HepG2 (cell line): Measurements from ENCODE around the gene GNB3. TPM values are rescaled to one million over a fixed set of nuclear protein-coding genes. Genes with fewer than 3 reads are reported as not detected.

Experiments used
- ATAC-seq: fragments of 200-7000 bp; cut with Tn5 transposase; 3 replicates; pipeline ENCODE4 v1.9.1; 2020; ENCODE audit warnings: mild to moderate bottlenecking, moderate library complexity
- BruUV-seq: library from RNA; stranded (reverse); fragments of 400-500 nt; replicated peaks from 2 replicates; lab custom pipeline; 2021; lab: Mats Ljungman, UMichigan
- CTCF ChIA-PET: fragments of 300-600 bp; formaldehyde crosslinking; extraction: SDS; loops from one replicate; lab custom pipeline; 2021; ENCODE audit warnings: low total read pairs, inconsistent platforms, low intra/inter-chr PET ratio; lab: Yijun Ruan, JAX
- POLR2A ChIA-PET: fragments of 350-600 bp; sonication (Branson Sonifier 250); formaldehyde crosslinking; loops from one replicate; lab custom pipeline; 2020; ENCODE audit warnings: antibody characterized with exemption, inconsistent platforms; lab: Yijun Ruan, JAX
- DNase-seq: peaks from one replicate; pipeline ENCODE4 v3.0.0-alpha.2; 2015; ENCODE audit warnings: low spot score
- FAIRE-seq: peaks from 3 replicates; lab custom pipeline; 2011; peaks lifted over from hg19 to GRCh38; lab: Jason Lieb, UNC
- H2AFZ ChIP-seq: one replicate; pipeline ENCODE4 v1.6.1; 2011; ENCODE audit warnings: low read length, inconsistent platforms
- H3K27ac ChIP-seq: fragments of 300-600 bp; 3 replicates; pipeline ENCODE4 v1.8.0; 2011; ENCODE audit warnings: mixed run types, mild to moderate bottlenecking, mixed read lengths, low read length, inconsistent platforms; ENCODE audit not compliant: insufficient read depth; ENCODE audit errors: extremely low read length
- H3K27me3 ChIP-seq, 2 experiments: fragments of 200-600 bp in 1 of 2; 2 replicates in 1 of 2; 3 replicates in 1 of 2; pipeline versions ENCODE4 v1.6.0 to v1.8.0; 2011; ENCODE audit warnings: low read length in 2 of 2, mild to moderate bottlenecking in 2 of 2, moderate library complexity in 2 of 2, inconsistent platforms in 1 of 2; ENCODE audit not compliant: insufficient read depth in 2 of 2, control insufficient read depth in 1 of 2
- H3K36me3 ChIP-seq, 2 experiments: fragments of 200-600 bp in 1 of 2; replicated peaks in 1 of 2; 2 replicates in 1 of 2; 3 replicates in 1 of 2; pipeline versions ENCODE4 v1.5.1 to v1.8.0; 2011; ENCODE audit warnings: low read length in 2 of 2, inconsistent platforms in 1 of 2; ENCODE audit not compliant: insufficient read depth in 2 of 2, control insufficient read depth in 1 of 2
- H3K4me1 ChIP-seq: 2 replicates; pipeline ENCODE4 v1.5.1; 2012; ENCODE audit warnings: low read length, inconsistent platforms; ENCODE audit not compliant: insufficient read depth
- H3K4me2 ChIP-seq: 2 replicates; pipeline ENCODE4 v1.6.0; 2011; ENCODE audit warnings: low read depth, low read length, inconsistent platforms
- H3K4me3 ChIP-seq, 3 experiments: fragments of 200-600 bp in 1 of 3; sonication (generic), shearing (Covaris generic) in 1 of 3; replicated peaks in 1 of 3; 2 replicates each; pipeline ENCODE4 v1.5.1; 2011 to 2016; ENCODE audit warnings: low read length in 3 of 3, inconsistent platforms in 2 of 3, low read depth in 2 of 3, mild to moderate bottlenecking in 2 of 3, control low read depth in 1 of 3, mixed read lengths in 1 of 3; ENCODE audit not compliant: insufficient read depth in 1 of 3
- H3K79me2 ChIP-seq: one replicate; pipeline ENCODE4 v1.6.1; 2011; ENCODE audit warnings: low read length, inconsistent platforms; ENCODE audit not compliant: insufficient read depth
- H3K9ac ChIP-seq: 2 replicates; pipeline ENCODE4 v1.6.0; 2011; ENCODE audit warnings: mild to moderate bottlenecking, low read depth, low read length, inconsistent platforms; ENCODE audit not compliant: insufficient read depth
- H3K9me3 ChIP-seq: 2 replicates; pipeline ENCODE4 v1.5.1; 2012; ENCODE audit warnings: mild to moderate bottlenecking, low read length
- H4K20me1 ChIP-seq: 2 replicates; pipeline ENCODE4 v1.6.0; 2011; ENCODE audit warnings: inconsistent platforms, mild to moderate bottlenecking, low read length, moderate library complexity; ENCODE audit not compliant: insufficient read depth
- AGO2 ChIP-seq: fragments of 200-400 bp; formaldehyde crosslinking; optimal IDR thresholded peaks from 2 replicates; pipeline ENCODE3; 2017; ENCODE audit warnings: mild to moderate bottlenecking, low read depth, low read length, moderate library complexity
- PCBP2 ChIP-seq: fragments of 200-400 bp; formaldehyde crosslinking; optimal IDR thresholded peaks from 2 replicates; pipeline ENCODE3; 2018; ENCODE audit warnings: low read length, low read depth; ENCODE audit not compliant: poor library complexity, severe bottlenecking
- ZNF121 ChIP-seq: sonication (generic); formaldehyde crosslinking; IDR thresholded peaks from 2 replicates; pipeline ENCODE4 v1.5.0; 2020; ENCODE audit warnings: mild to moderate bottlenecking, missing genetic modification reagents
- WGBS: methylation state at CpG from one replicate; pipeline ENCODE4 v1.1.6; 2017; ENCODE audit warnings: low lambda C conversion rate; 5-methylcytosine and 5-hydroxymethylcytosine counted together
- in situ Hi-C: cut with HindIII; loops from 2 replicates; pipeline ENCODE4 v1.10.0; 2017; ENCODE audit warnings: low pct_unique_long_range_greater_than_20kb; ENCODE audit not compliant: extremely low pct_ligation_motif_present
- intact Hi-C: fragments of 100-400 bp; cut with micrococcal nuclease; formaldehyde crosslinking; loops from one replicate; pipeline ENCODE4 v1.10.0; 2022; ENCODE audit not compliant: unreplicated experiment
- polyA plus RNA-seq, 8 experiments: library from polyadenylated mRNA; depleted of rRNA in 3 of 8; stranded (reverse) in 7 of 8; unstranded in 1 of 8; fragments of >200 nt; fragmentation: Illumina TruSeq in 4 of 8; extraction: Trizol in 4 of 8; gene quantifications; 2 replicates each; pipeline versions ENCODE4 v1.2.1 to v1.2.3, GENCODE V29; 2011 to 2016; ENCODE audit warnings: low read depth in 4 of 8, missing spikeins in 1 of 8, mixed read lengths in 1 of 8; ENCODE audit not compliant: insufficient read depth in 1 of 8
- total RNA-seq, 5 experiments: library from RNA; depleted of rRNA; stranded (reverse); fragments of >200 nt; fragmentation: Illumina TruSeq; extraction: Trizol; gene quantifications; 2 replicates each; pipeline ENCODE4 v1.2.3, GENCODE V29; 2016; ENCODE audit warnings: low read depth in 1 of 5
- TF ChIP-seq, protein P1 (sequence below): sonication (generic); formaldehyde crosslinking; IDR thresholded peaks from 2 replicates; pipeline ENCODE4 v1.8.0; 2022; ENCODE audit warnings: missing genetic modification reagents, mild to moderate bottlenecking, inconsistent platforms, borderline replicate concordance

The GNB3 gene
- total and polyA plus RNA-seq, 2 of the 13 experiments (the other 11 are each of a cell fraction or from before 2014, with no cell fraction given) = 1.3 to 3.6 TPM

DNA sequence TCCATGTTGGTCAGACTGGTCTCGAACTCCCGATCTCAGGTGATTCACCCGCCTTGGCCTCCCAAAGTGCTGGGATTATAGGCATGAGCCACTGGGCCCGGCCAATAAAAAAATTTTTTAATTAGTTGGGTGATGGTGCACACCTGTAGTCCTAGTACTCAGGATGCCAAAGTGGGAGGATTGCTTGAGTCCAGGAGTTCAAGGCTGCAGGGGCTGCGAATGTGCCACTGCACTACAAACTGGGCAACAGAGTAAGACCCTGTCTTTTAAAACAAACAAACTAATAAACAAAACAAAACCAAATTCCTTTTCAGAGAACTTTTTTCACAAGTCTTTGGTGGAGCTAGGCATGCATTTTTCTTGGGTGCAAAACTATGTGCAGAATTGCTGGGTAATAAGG is 42.5 kb downstream of the GNB3 start:
- FAIRE-seq (no peak), ATAC-seq (no peak), DNase-seq (no peak)
- H3K27ac ChIP-seq = no peak overlapping the region
- H3K79me2 ChIP-seq = no peaks in the 10 kb centered on the region
- ChIA-PET CTCF (no interaction called here), POLR2A (interaction anchor here (1.4 to 6.2 kb wide), 3 partner anchors 8 to 60 kb away, joined by 3 to 47 read pairs (median 40); partner anchors contain the start of genes C12orf57, RNU7-1 and SPSB2)
- WGBS = 93% methylated on average over 5 of the region's 5 CpGs
- H3K9me3 ChIP-seq = no peaks in the 10 kb centered on the region
- no peak overlapping the region for H3K4me3 ChIP-seq
- H3K9ac ChIP-seq = no peak overlapping the region
- no peaks in the 10 kb centered on the region for H4K20me1 ChIP-seq
- peaks cover 51% of the 10 kb centered on the region for H3K4me1 ChIP-seq
- in situ Hi-C loops = no loop called here
- no TSS peak for BruUV-seq
- intact Hi-C loops = no loop called here
- H3K27me3 ChIP-seq = no peaks in the 10 kb centered on the region
- peaks cover 0 to 1% of the 10 kb centered on the region in 2 experiments; a peak in 2 of 5 replicates for H3K36me3 ChIP-seq
- H2AFZ ChIP-seq = no peak overlapping the region
- no peak overlapping the region for H3K4me2 ChIP-seq
- TF ChIP-seq PCBP2 (no peak), ZNF121 (CRISPR knock-in tag) (peak; percentile 81)

DNA sequence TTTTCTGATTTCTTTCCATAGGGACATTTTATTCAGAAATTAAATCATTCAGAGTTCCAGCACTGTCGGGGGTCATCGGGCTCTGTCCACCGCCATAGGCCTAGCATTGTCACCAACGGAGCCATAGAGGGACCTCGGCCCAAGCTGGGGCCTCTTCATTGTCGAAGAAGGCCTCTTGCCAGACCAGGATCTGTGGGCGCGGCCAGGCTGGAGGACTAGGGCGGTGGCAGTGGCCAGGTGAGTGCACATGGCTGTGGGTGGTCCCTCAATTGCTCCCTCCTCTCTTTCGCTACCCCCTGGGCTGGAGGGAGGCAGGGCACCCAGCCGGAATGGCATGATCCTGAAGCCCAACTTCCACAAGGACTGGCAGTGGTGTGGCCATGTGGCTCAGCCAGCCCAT is 43.0 kb downstream of the GNB3 start:
- H3K4me3 ChIP-seq = no peak overlapping the region
- H2AFZ ChIP-seq = no peak overlapping the region
- ATAC-seq (no peak), FAIRE-seq (no peak), DNase-seq (no peak)
- intact Hi-C loops = no loop called here
- H3K36me3 ChIP-seq = peaks cover 0 to 1% of the 10 kb centered on the region in 2 experiments; a peak in 2 of 5 replicates
- peak; percentile 46 for TF ChIP-seq AGO2
- TF ChIP-seq, protein P1, sequence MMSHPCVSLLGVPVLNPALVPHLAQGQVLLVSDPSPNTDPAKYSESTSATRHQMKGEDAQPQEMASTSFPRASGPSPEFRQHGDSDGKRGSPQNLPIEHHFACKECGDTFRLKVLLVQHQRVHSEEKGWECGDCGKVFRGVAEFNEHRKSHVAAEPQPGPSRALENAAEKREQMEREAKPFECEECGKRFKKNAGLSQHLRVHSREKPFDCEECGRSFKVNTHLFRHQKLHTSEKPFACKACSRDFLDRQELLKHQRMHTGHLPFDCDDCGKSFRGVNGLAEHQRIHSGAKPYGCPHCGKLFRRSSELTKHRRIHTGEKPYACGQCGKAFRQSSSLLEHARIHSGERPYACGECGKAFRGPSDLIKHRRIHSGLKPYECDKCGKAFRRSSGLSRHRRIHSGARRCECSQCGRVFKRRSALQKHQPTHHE (CRISPR knock-in tag) = no peak
- H3K27ac ChIP-seq = no peak overlapping the region
- 99% methylated on average over 11 of the region's 11 CpGs for WGBS
- H4K20me1 ChIP-seq = no peaks in the 10 kb centered on the region
- H3K4me2 ChIP-seq = no peak overlapping the region
- no peaks in the 10 kb centered on the region for H3K79me2 ChIP-seq
- no peak overlapping the region for H3K9ac ChIP-seq
- peaks cover 55% of the 10 kb centered on the region for H3K4me1 ChIP-seq
- CTCF ChIA-PET = no interaction called here
- BruUV-seq = no TSS peak
- H3K9me3 ChIP-seq = no peaks in the 10 kb centered on the region
- in situ Hi-C loops = no loop called here
- POLR2A ChIA-PET = interaction anchor here (1.4 to 6.2 kb wide), 2 partner anchors 11 to 60 kb away, joined by 3 to 47 read pairs; partner anchors contain the start of genes C12orf57, RNU7-1 and SPSB2
- no peaks in the 10 kb centered on the region for H3K27me3 ChIP-seq
